Right atrium auricular region (tissue), 2 donors: ENCODE data around the gene PCBP3. TPM values are rescaled to one million over a fixed set of nuclear protein-coding genes. Genes with fewer than 3 reads are reported as not detected.

Experiments used
- DNase-seq: peaks from one replicate; pipeline ENCODE4 v3.0.0-alpha.2; 2019; ENCODE audit warnings: low spot score
- H3K27ac ChIP-seq, 2 donors: fragments of 200-600 bp; sonication (generic); 1 replicate in 1 of 2; 2 replicates in 1 of 2; pipeline ENCODE4 v1.5.1; 2016 to 2019
- H3K27me3 ChIP-seq, 2 donors: fragments of 200-600 bp; sonication (generic); one replicate each; pipeline versions ENCODE4 v1.5.1 to v1.6.0; 2017 to 2019
- H3K36me3 ChIP-seq: fragments of 200-600 bp; sonication (generic); one replicate; pipeline ENCODE4 v1.5.1; 2016
- H3K4me1 ChIP-seq, 2 donors: fragments of 200-600 bp; sonication (generic); one replicate each; pipeline versions ENCODE4 v1.5.1 to v1.6.0; 2017 to 2019
- H3K4me3 ChIP-seq, 2 donors: fragments of 200-600 bp; sonication (generic); 1 replicate in 1 of 2; 2 replicates in 1 of 2; pipeline ENCODE4 v1.5.1; 2017 to 2019; ENCODE audit warnings: mild to moderate bottlenecking in 1 of 2, moderate library complexity in 1 of 2
- H3K9me3 ChIP-seq, 2 donors: fragments of 200-600 bp; sonication (generic); one replicate each; pipeline ENCODE4 v1.5.1; 2019
- CTCF ChIP-seq, 2 donors: fragments of 200-600 bp; sonication (generic); IDR thresholded peaks; one replicate each; pipeline ENCODE4 v1.5.1; 2019; ENCODE audit warnings: antibody characterized with exemption in 2 of 2
- total RNA-seq, 2 donors: library from RNA; depleted of rRNA; stranded (reverse); fragments of >200 nt; gene quantifications; one replicate each; pipeline ENCODE4 v1.1.0, GENCODE V29; 2016

The PCBP3 gene
- total RNA-seq, 2 donors from 2014 or later, result 2.3 to 5.2 TPM

- TF ChIP-seq CTCF (IDR thresholded peaks at IDR 0.05), result no peak
- H3K9me3 ChIP-seq, result no peaks in the 10 kb centered on the region
- no peak overlapping the region for H3K27ac ChIP-seq
- H3K27me3 ChIP-seq, result no peaks in the 10 kb centered on the region
- no peak for DNase-seq
- no peak overlapping the region for H3K4me3 ChIP-seq
- peaks cover 0 to 7% of the 10 kb centered on the region in 2 donors for H3K4me1 ChIP-seq
- H3K36me3 ChIP-seq, result no peaks in the 10 kb centered on the region
Observed at GRCh38 chr21:45913886-45914285, 270.4 kb downstream of the PCBP3 start.

- Histone ChIP-seq H3K27ac (no peak overlapping the region), H3K4me3 (no peak overlapping the region), H3K27me3 (no peaks in the 10 kb centered on the region), H3K9me3 (no peaks in the 10 kb centered on the region), H3K4me1 (peaks cover 0 to 7% of the 10 kb centered on the region in 2 donors), H3K36me3 (no peaks in the 10 kb centered on the region)
- TF ChIP-seq CTCF (IDR thresholded peaks at IDR 0.05), result no peak
- DNase-seq, result no peak
Observed at GRCh38 chr21:45914321-45914845, 270.9 kb downstream of the PCBP3 start.

- Histone ChIP-seq H3K9me3 (no peaks in the 10 kb centered on the region), H3K27ac (no peak overlapping the region), H3K4me3 (no peak overlapping the region), H3K36me3 (no peaks in the 10 kb centered on the region), H3K4me1 (no peaks in the 10 kb centered on the region), H3K27me3 (no peaks in the 10 kb centered on the region)
- no peak for DNase-seq
- no peak for TF ChIP-seq CTCF (IDR thresholded peaks at IDR 0.05)
Observed at GRCh38 chr21:45916011-45916840, 272.7 kb downstream of the PCBP3 start.

GRCh38 chr21:45917241-45917640, 273.7 kb downstream of the PCBP3 start:
- no peaks in the 10 kb centered on the region for H3K9me3 ChIP-seq
- no peaks in the 10 kb centered on the region for H3K27me3 ChIP-seq
- H3K4me3 ChIP-seq, result no peak overlapping the region
- no peak overlapping the region for H3K27ac ChIP-seq
- no peak for TF ChIP-seq CTCF (IDR thresholded peaks at IDR 0.05)
- H3K4me1 ChIP-seq, result no peaks in the 10 kb centered on the region
- no peaks in the 10 kb centered on the region for H3K36me3 ChIP-seq
- DNase-seq, result no peak

- Histone ChIP-seq H3K9me3 (no peaks in the 10 kb centered on the region), H3K4me3 (no peak overlapping the region), H3K27ac (no peak overlapping the region), H3K27me3 (no peaks in the 10 kb centered on the region), H3K4me1 (peaks cover 0 to 3% of the 10 kb centered on the region in 2 donors), H3K36me3 (no peaks in the 10 kb centered on the region)
- no peak for TF ChIP-seq CTCF (IDR thresholded peaks at IDR 0.05)
- no peak for DNase-seq
Observed at GRCh38 chr21:45918011-45918410, 274.5 kb downstream of the PCBP3 start.
